ENCODE measurements around the gene HCN3.

HCN3 gene

GRCh38 chr1:155301342-155301841, 24.1 kb downstream of the HCN3 start, which contains the start of gene PKLR:
PKLR (minus strand) TSS chr1:155301438; CDS start chr1:155301395, 43 bp downstream.
- Histone ChIP-seq H3K4me1 (ENCODE audit: insufficient read depth, low read length) (0 out of 2 replicates have a peak, but pooled peaks cover 3% of the 10 kb centered on the region), H3K9ac (ENCODE audit: low read depth, low read length) (no peak within 1 kb of the TSS), H3K27ac (ENCODE audit: low read length) (no peak within 1 kb of the TSS), H3K36me3 (ENCODE audit: insufficient read depth, low read depth, low read length) (no peaks in the 10 kb centered on the region), H3K9me3 (ENCODE audit: insufficient read depth, low read depth, low read length) (no peaks in the 10 kb centered on the region), H3K4me3 (ENCODE audit: low read length) (no peak within 1 kb of the TSS), H3K27me3 (ENCODE audit: insufficient read depth, low read length) (peaks cover 8% of the 10 kb centered on the region)

GRCh38 chr1:155304558-155305063, 27.3 kb downstream of the HCN3 start:
- Histone ChIP-seq H3K4me1 (ENCODE audit: insufficient read depth, low read length) (peaks cover 4% of the 10 kb centered on the region; the same call in 1 of the 2 replicates), H3K27me3 (ENCODE audit: insufficient read depth, low read length) (no peaks in the 10 kb centered on the region), H3K4me3 (ENCODE audit: low read length) (no peak overlapping the region), H3K9me3 (ENCODE audit: insufficient read depth, low read depth, low read length) (no peaks in the 10 kb centered on the region), H3K36me3 (ENCODE audit: insufficient read depth, low read depth, low read length) (no peaks in the 10 kb centered on the region), H3K9ac (ENCODE audit: low read depth, low read length) (no peak overlapping the region), H3K27ac (ENCODE audit: low read length) (no peak overlapping the region)

GRCh38 chr1:155305881-155306391, 28.7 kb downstream of the HCN3 start:
- H3K9me3 ChIP-seq (ENCODE audit: insufficient read depth, low read depth, low read length) = no peaks in the 10 kb centered on the region
- H3K27ac ChIP-seq (ENCODE audit: low read length) = no peak overlapping the region
- no peak overlapping the region for H3K4me3 ChIP-seq (ENCODE audit: low read length)
- H3K9ac ChIP-seq (ENCODE audit: low read depth, low read length) = no peak overlapping the region
- peaks cover 12% of the 10 kb centered on the region; the same call in 1 of the 2 replicates for H3K36me3 ChIP-seq (ENCODE audit: insufficient read depth, low read depth, low read length)
- peaks cover 7% of the 10 kb centered on the region; the same call in 1 of the 2 replicates for H3K4me1 ChIP-seq (ENCODE audit: insufficient read depth, low read length)
- no peaks in the 10 kb centered on the region for H3K27me3 ChIP-seq (ENCODE audit: insufficient read depth, low read length)

- no peaks in the 10 kb centered on the region for H3K9me3 ChIP-seq (ENCODE audit: insufficient read depth, low read depth, low read length)
- peak overlapping the region; percentile 2 for H3K27ac ChIP-seq (ENCODE audit: low read length)
- no peak overlapping the region for H3K4me3 ChIP-seq (ENCODE audit: low read length)
- H3K36me3 ChIP-seq (ENCODE audit: insufficient read depth, low read depth, low read length) = peaks cover 24% of the 10 kb centered on the region
- peaks cover 7% of the 10 kb centered on the region; the same call in 1 of the 2 replicates for H3K4me1 ChIP-seq (ENCODE audit: insufficient read depth, low read length)
- H3K9ac ChIP-seq (ENCODE audit: low read depth, low read length) = peak overlapping the region; percentile 62; the same call in 1 of the 2 replicates
- no peaks in the 10 kb centered on the region for H3K27me3 ChIP-seq (ENCODE audit: insufficient read depth, low read length)
These were observed 30.0 kb downstream of the HCN3 start for GRCh38 chr1:155307247-155307740.

- Histone ChIP-seq H3K9me3 (ENCODE audit: insufficient read depth, low read depth, low read length) (no peaks in the 10 kb centered on the region), H3K36me3 (ENCODE audit: insufficient read depth, low read depth, low read length) (peaks cover 37% of the 10 kb centered on the region), H3K4me3 (ENCODE audit: low read length) (peak within 1 kb of the TSS; percentile 92), H3K27me3 (ENCODE audit: insufficient read depth, low read length) (no peaks in the 10 kb centered on the region), H3K27ac (ENCODE audit: low read length) (peak within 1 kb of the TSS; percentile 52), H3K9ac (ENCODE audit: low read depth, low read length) (peak within 1 kb of the TSS; percentile 98), H3K4me1 (ENCODE audit: insufficient read depth, low read length) (peaks cover 7% of the 10 kb centered on the region; the same call in 1 of the 2 replicates)
These were observed 31.5 kb downstream of the HCN3 start, which contains the start of gene FDPS for GRCh38 chr1:155308493-155309422. FDPS (plus strand) TSS chr1:155308866; CDS start chr1:155309790, 924 bp downstream.

- Histone ChIP-seq H3K4me3 (ENCODE audit: low read length) (peak overlapping the region; percentile 92), H3K36me3 (ENCODE audit: insufficient read depth, low read depth, low read length) (peaks cover 42% of the 10 kb centered on the region), H3K27me3 (ENCODE audit: insufficient read depth, low read length) (no peaks in the 10 kb centered on the region), H3K9ac (ENCODE audit: low read depth, low read length) (peak overlapping the region; percentile 98), H3K4me1 (ENCODE audit: insufficient read depth, low read length) (peaks cover 7% of the 10 kb centered on the region; the same call in 1 of the 2 replicates), H3K9me3 (ENCODE audit: insufficient read depth, low read depth, low read length) (no peaks in the 10 kb centered on the region), H3K27ac (ENCODE audit: low read length) (peak overlapping the region; percentile 52)
These were observed 32.3 kb downstream of the HCN3 start for GRCh38 chr1:155309423-155310021.

- H3K9me3 ChIP-seq (ENCODE audit: insufficient read depth, low read depth, low read length) = no peaks in the 10 kb centered on the region
- H3K27ac ChIP-seq (ENCODE audit: low read length) = no peak overlapping the region
- peaks cover 67% of the 10 kb centered on the region for H3K36me3 ChIP-seq (ENCODE audit: insufficient read depth, low read depth, low read length)
- H3K9ac ChIP-seq (ENCODE audit: low read depth, low read length) = no peak overlapping the region
- H3K4me1 ChIP-seq (ENCODE audit: insufficient read depth, low read length) = peaks cover 3% of the 10 kb centered on the region; the same call in 1 of the 2 replicates
- H3K27me3 ChIP-seq (ENCODE audit: insufficient read depth, low read length) = no peaks in the 10 kb centered on the region
- H3K4me3 ChIP-seq (ENCODE audit: low read length) = no peak overlapping the region
These were observed 36.0 kb downstream of the HCN3 start for GRCh38 chr1:155313261-155313660.

- Histone ChIP-seq H3K9me3 (ENCODE audit: insufficient read depth, low read depth, low read length) (no peaks in the 10 kb centered on the region), H3K4me3 (ENCODE audit: low read length) (no peak overlapping the region), H3K27ac (ENCODE audit: low read length) (no peak overlapping the region), H3K4me1 (ENCODE audit: insufficient read depth, low read length) (peaks cover 5% of the 10 kb centered on the region; the same call in 1 of the 2 replicates), H3K27me3 (ENCODE audit: insufficient read depth, low read length) (peaks cover 10% of the 10 kb centered on the region), H3K36me3 (ENCODE audit: insufficient read depth, low read depth, low read length) (peaks cover 64% of the 10 kb centered on the region), H3K9ac (ENCODE audit: low read depth, low read length) (no peak overlapping the region)
These were observed 39.7 kb downstream of the HCN3 start for GRCh38 chr1:155316922-155317321.

- no peak overlapping the region for H3K4me3 ChIP-seq (ENCODE audit: low read length)
- H3K27me3 ChIP-seq (ENCODE audit: insufficient read depth, low read length) = peaks cover 17% of the 10 kb centered on the region
- H3K36me3 ChIP-seq (ENCODE audit: insufficient read depth, low read depth, low read length) = peaks cover 52% of the 10 kb centered on the region
- H3K4me1 ChIP-seq (ENCODE audit: insufficient read depth, low read length) = peaks cover 11% of the 10 kb centered on the region
- H3K9ac ChIP-seq (ENCODE audit: low read depth, low read length) = no peak overlapping the region
- H3K9me3 ChIP-seq (ENCODE audit: insufficient read depth, low read depth, low read length) = no peaks in the 10 kb centered on the region
- H3K27ac ChIP-seq (ENCODE audit: low read length) = no peak overlapping the region
These were observed 40.8 kb downstream of the HCN3 start for GRCh38 chr1:155318082-155318481.

GRCh38 chr1:155319536-155319935, 42.3 kb downstream of the HCN3 start:
- H3K27ac ChIP-seq (ENCODE audit: low read length) = no peak overlapping the region
- H3K9ac ChIP-seq (ENCODE audit: low read depth, low read length) = no peak overlapping the region
- no peak overlapping the region for H3K4me3 ChIP-seq (ENCODE audit: low read length)
- no peaks in the 10 kb centered on the region for H3K9me3 ChIP-seq (ENCODE audit: insufficient read depth, low read depth, low read length)
- peaks cover 17% of the 10 kb centered on the region for H3K27me3 ChIP-seq (ENCODE audit: insufficient read depth, low read length)
- H3K4me1 ChIP-seq (ENCODE audit: insufficient read depth, low read length) = peaks cover 11% of the 10 kb centered on the region
- peaks cover 42% of the 10 kb centered on the region for H3K36me3 ChIP-seq (ENCODE audit: insufficient read depth, low read depth, low read length)

GRCh38 chr1:155320252-155320651, 43.0 kb downstream of the HCN3 start:
- Histone ChIP-seq H3K9me3 (ENCODE audit: insufficient read depth, low read depth, low read length) (no peaks in the 10 kb centered on the region), H3K36me3 (ENCODE audit: insufficient read depth, low read depth, low read length) (peaks cover 35% of the 10 kb centered on the region), H3K4me1 (ENCODE audit: insufficient read depth, low read length) (peaks cover 11% of the 10 kb centered on the region), H3K9ac (ENCODE audit: low read depth, low read length) (peak overlapping the region; percentile 50; the same call in 1 of the 2 replicates), H3K27me3 (ENCODE audit: insufficient read depth, low read length) (peaks cover 17% of the 10 kb centered on the region), H3K27ac (ENCODE audit: low read length) (no peak overlapping the region), H3K4me3 (ENCODE audit: low read length) (peak overlapping the region; percentile 75; the same call in 1 of the 2 replicates)
